IPS-18c (cell line): ENCODE results near the gene TRAF6.

ENCODE experiments used
- H3K4me3 ChIP-seq: 2 replicates; pipeline ENCODE4 v1.7.0; 2013; ENCODE audit warnings: low read depth, mild to moderate bottlenecking, low read length, moderate library complexity; ENCODE audit not compliant: insufficient read depth
- H3K9me3 ChIP-seq: one replicate; pipeline ENCODE4 v1.6.1; 2013; ENCODE audit warnings: mild to moderate bottlenecking, low read length, moderate library complexity; ENCODE audit not compliant: control insufficient read depth, insufficient read depth

The TRAF6 gene

DNA sequence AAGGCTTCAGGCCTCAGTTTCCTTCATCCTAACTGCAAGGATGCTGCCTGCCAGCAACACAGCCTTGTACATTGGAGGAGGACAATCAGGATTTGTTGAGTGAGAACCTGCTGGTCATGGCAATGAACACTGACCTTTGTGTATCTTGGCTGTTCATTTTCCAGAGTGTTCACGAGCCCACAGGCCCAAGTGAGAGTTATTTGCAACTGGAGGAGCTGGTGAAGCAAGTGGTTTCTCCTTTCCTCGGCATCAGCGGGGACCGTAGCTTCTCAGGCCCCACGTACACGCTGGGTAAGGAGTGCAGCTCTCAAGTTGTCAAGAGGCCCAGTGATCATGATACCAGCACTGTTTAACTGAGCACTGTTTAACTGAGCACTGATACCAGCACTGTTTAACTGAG lies 59.0 kb downstream of the TRAF6 start:
- Histone ChIP-seq H3K4me3 (no peak overlapping the region), H3K9me3 (peaks cover 2% of the 10 kb centered on the region)

DNA sequence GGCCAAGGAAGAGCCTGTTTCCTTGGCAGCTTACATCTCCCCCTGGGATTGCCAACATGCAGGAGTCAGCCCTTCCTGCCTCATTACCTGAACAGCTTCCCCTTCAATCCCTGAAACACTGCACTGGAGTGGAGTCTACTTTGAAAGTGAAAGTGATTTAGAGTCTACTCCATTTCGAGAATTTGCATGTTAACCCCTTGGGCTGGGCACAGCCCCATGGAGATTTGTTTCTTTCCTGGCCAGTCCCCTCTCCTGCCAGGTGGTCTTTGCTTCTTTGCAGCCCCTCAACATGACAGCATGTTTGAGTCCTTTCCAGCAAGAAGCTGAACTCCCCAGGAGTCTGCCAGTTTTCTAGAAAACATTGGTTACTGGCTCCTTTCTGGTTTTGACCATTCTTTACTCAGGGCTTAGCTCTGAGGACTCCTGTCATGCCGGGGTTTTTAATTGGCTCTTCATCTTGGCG lies 59.9 kb downstream of the TRAF6 start:
- no peak overlapping the region for H3K4me3 ChIP-seq

DNA sequence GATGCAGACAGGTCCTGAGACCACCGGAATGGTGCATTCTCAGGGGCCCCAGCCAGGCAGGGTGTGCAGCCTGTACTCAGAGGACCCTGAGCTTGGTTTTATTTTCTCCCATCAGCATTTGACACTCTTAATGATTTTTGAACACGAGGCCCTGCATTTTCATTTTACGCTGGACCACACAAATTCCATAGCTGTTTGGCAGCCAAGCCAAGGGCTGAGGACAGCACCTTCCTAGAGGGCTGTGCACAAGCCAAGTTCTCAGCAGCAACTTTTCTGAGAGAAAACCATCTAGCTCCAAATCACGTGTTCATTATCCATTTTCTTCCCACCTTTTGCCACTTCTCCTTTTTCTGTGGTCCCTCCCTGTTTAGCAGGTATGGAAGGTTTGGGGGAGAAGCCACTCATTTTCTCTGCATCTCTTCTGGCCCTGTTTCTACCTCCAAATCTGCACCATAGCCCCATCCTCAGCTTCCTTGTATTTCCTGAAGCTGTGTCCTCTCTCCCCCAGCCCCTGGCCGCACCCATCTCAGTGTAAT lies 60.4 kb downstream of the TRAF6 start:
- Histone ChIP-seq H3K4me3 (no peak overlapping the region), H3K9me3 (peaks cover 2% of the 10 kb centered on the region)

More for the DNA sequence above, 59.9 kb downstream of the TRAF6 start:
- peaks cover 2% of the 10 kb centered on the region for H3K9me3 ChIP-seq

DNA sequence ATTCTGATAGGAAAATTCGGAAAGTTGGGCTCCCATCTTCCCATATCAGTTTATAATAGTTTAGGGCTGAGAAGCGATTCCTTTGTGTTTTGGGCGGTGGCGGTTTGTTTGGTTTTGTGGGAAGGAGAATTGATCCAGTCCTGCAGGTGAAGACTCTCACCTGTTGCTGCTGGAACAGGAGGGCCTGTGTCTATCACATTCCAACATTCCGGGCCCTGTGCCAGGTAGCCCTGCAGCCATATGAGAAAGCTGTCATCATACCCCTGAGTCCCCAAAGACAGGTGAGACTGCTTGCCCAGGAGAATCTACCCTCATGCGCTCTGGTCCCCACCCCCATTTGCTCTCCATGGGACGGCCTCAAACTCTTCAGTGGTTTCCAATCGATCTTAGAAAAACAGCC lies 62.1 kb downstream of the TRAF6 start:
- Histone ChIP-seq H3K4me3 (no peak overlapping the region), H3K9me3 (peaks cover 2% of the 10 kb centered on the region)

DNA sequence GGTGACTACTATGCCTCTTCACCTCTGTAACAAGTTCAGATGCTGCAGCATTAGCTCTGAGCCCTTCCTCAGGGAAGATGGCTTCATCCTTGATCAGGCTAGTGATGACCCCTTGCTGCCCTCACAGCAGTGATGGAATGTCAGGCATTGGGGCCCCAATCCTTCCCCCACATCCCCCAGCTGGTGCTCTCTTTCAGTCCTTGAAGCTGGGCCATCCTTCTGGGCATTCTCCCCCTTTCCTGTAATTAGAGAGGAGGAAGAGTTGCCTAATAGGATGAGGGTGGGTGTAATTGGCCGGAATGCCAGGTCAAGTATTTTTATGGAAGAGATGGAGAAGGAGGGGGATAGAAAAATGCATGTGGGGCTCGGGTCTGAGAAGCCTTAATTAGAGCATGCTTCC lies 62.6 kb downstream of the TRAF6 start:
- no peak overlapping the region for H3K4me3 ChIP-seq
- peaks cover 2% of the 10 kb centered on the region for H3K9me3 ChIP-seq

DNA sequence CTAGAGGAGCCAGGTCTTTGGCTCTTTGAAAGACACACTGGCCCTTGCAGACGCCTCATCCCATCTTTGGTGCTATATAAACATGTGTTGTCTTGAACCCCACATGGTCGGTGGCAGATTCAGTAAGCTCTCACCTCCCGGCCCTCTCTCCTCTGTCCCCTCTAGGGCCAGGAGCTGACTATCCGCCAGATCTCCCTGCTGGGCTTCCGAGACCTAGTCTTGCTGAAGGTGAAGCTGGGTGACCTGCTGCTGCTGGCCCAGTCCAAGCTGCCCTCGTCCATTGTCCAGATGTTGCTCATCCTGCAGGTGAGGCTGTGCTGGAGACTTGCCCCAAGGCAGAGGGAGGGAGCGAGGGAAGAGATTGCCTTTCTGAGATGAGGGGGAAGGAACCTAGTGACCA lies 63.9 kb downstream of the TRAF6 start:
- peaks cover 2% of the 10 kb centered on the region for H3K9me3 ChIP-seq
- H3K4me3 ChIP-seq = no peak overlapping the region

DNA sequence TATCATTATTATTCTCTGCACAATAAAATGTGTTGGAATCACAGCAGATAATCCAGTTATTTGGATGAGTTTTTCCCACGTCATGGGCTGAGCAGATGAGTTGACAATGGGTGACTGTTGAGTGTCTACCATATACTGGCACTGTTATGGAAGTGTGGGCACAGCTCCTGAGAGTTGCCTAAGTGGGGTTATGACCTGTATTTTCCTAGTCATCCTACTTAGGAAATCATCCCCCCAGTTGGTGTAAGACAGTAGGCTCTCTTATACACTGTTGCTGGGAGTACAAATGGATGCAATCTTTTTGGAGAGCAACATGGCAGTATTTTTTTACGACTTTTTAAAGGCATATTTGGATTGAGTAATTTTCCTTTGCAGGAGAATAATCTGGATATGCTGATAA lies 66.4 kb downstream of the TRAF6 start:
- Histone ChIP-seq H3K4me3 (no peak overlapping the region), H3K9me3 (peaks cover 2% of the 10 kb centered on the region)

DNA sequence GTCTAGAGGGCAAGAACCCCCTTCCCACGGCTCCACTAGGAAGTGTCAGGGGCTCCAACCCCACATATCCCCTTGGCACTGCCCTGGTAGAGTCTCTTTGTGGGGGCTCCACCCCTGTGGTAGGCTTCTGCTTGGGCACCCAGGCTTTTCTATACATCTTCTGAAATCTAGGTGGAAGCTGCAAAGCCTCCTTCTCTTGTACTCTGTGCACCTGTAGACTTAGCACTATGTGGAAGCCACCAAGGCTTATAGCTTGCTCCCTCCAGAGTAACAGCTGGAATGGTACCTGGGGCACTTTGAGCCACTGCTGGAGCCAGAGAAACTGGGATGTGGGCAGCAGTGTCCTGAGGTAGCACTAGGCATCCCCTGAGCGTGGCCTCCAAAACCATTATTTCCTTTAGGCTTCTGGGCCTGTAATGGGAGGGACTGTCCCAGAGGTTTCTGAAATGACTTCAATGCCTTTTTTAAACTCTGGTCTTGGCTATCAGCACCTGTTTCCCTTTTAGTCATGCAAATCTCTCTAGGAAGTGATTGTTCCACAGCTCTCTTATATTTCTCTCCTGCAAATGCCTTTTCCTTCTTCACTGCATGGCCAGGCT lies 68.4 kb downstream of the TRAF6 start:
- Histone ChIP-seq H3K9me3 (no peaks in the 10 kb centered on the region), H3K4me3 (no peak overlapping the region)

DNA sequence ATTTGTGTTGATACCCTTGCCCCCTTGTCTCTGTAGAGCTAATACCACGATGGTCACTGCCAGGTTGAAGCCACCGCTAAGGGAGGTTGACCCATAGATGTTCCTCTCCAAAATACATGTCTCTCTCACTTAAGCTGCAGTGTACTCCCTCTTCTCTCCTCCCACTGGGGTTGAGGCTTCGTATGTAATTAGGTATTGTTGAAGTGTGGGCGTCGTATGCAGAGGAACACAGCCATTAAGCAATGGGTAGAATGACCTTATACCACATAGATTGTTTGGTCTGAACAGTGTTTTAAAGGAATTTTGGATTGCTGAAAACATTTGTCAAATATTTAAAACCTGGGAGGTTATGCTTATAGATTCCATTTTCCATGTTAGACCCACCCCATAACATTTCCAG lies 71.9 kb downstream of the TRAF6 start:
- H3K4me3 ChIP-seq = no peak overlapping the region
- H3K9me3 ChIP-seq = no peaks in the 10 kb centered on the region

DNA sequence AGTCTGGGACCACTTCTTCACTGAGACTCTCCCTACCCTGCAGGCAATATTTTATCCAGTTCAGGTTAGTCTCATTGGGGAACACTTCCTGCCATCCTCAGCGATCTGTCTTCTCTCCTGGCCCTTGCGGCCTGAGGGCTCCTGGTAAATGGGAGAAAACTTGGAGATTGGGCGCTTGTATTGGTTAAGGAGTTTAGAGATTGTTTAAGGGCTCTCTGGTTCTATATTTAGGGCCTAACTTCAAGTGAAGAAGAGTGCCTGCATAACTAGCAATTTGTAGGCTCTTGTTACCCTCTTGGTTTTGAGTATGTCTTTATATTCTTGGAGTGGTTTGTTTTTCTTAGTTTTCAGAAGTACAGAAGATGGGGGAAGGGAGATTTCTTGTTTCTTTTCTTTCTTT lies 72.7 kb downstream of the TRAF6 start:
- H3K4me3 ChIP-seq = no peak overlapping the region
- H3K9me3 ChIP-seq = no peaks in the 10 kb centered on the region
